A673 (cell line): ENCODE measurements around the gene SAMHD1. TPM values are rescaled to one million over a fixed set of nuclear protein-coding genes. Genes with fewer than 3 reads are reported as not detected.

Experiments
- BruUV-seq: library from RNA; stranded (reverse); fragments of 400-500 nt; replicated peaks from 2 replicates; lab custom pipeline; 2021; lab: Mats Ljungman, UMichigan
- CTCF ChIA-PET: fragments of 300-600 bp; sonication (Branson Sonifier 250); formaldehyde crosslinking; loops from one replicate; lab custom pipeline; 2022; ENCODE audit warnings: antibody characterized with exemption; lab: Charles Lee
- POLR2A ChIA-PET: fragments of 300-600 bp; sonication (Branson Sonifier 250); formaldehyde crosslinking; loops from one replicate; lab custom pipeline; 2022; ENCODE audit warnings: antibody characterized with exemption; ENCODE audit not compliant: low non-redundant PET; lab: Charles Lee
- DNase-seq: peaks from one replicate; pipeline ENCODE4 v3.0.0-alpha.2; 2015; ENCODE audit warnings: low spot score
- H3K27ac ChIP-seq: fragments of 200-600 bp; sonication (generic); 2 replicates; pipeline ENCODE4 v1.5.1; 2016; ENCODE audit warnings: mixed run types, low read depth, mild to moderate bottlenecking, mixed read lengths, antibody characterized with exemption, low read length; ENCODE audit not compliant: poor library complexity, severe bottlenecking
- H3K27me3 ChIP-seq: fragments of 200-600 bp; sonication (generic); replicated peaks from 2 replicates; pipeline ENCODE4 v1.6.1; 2017; ENCODE audit warnings: mixed run types, low read depth, mild to moderate bottlenecking, mixed read lengths, antibody characterized with exemption, low read length; ENCODE audit not compliant: insufficient read depth, poor library complexity
- H3K36me3 ChIP-seq: fragments of 200-600 bp; sonication (generic); 2 replicates; pipeline ENCODE4 v1.6.1; 2016; ENCODE audit warnings: mixed run types, mild to moderate bottlenecking, mixed read lengths, antibody characterized with exemption, low read length; ENCODE audit not compliant: insufficient read depth, poor library complexity, severe bottlenecking
- H3K4me1 ChIP-seq: fragments of 200-600 bp; sonication (generic); 2 replicates; pipeline ENCODE4 v1.6.1; 2017; ENCODE audit warnings: mixed run types, mild to moderate bottlenecking, mixed read lengths, antibody characterized with exemption, low read length; ENCODE audit not compliant: insufficient read depth, poor library complexity, severe bottlenecking
- H3K4me3 ChIP-seq: fragments of 200-600 bp; sonication (generic); 2 replicates; pipeline ENCODE4 v1.5.1; 2016; ENCODE audit warnings: low read depth, mixed run types, mild to moderate bottlenecking, mixed read lengths, low read length; ENCODE audit not compliant: poor library complexity, severe bottlenecking
- H3K9me3 ChIP-seq: fragments of 200-600 bp; sonication (generic); 2 replicates; pipeline ENCODE4 v1.6.1; 2016; ENCODE audit warnings: mixed run types, low read depth, mild to moderate bottlenecking, mixed read lengths, antibody characterized with exemption, low read length; ENCODE audit not compliant: poor library complexity, severe bottlenecking
- EZH2 ChIP-seq: fragments of 200-600 bp; sonication (generic); IDR thresholded peaks from 2 replicates; pipeline ENCODE4 v1.6.1; 2017; ENCODE audit warnings: borderline replicate concordance, low read depth, mild to moderate bottlenecking, mixed read lengths, antibody characterized with exemption, low read length; ENCODE audit not compliant: poor library complexity, severe bottlenecking
- intact Hi-C: fragments of 100-400 bp; cut with micrococcal nuclease; formaldehyde crosslinking; loops from one replicate; pipeline ENCODE4 v1.10.0; 2022; ENCODE audit not compliant: unreplicated experiment
- total RNA-seq: library from RNA; stranded (reverse); gene quantifications from 2 replicates; pipeline ENCODE4 v1.2.3, GENCODE V29; 2021
- TF ChIP-seq, protein P1 (sequence below): fragments of 300-800, 200-600 bp; sonication (generic); conservative IDR thresholded peaks from 2 replicates; pipeline ENCODE4 v1.5.1; 2017; ENCODE audit warnings: low read depth, mild to moderate bottlenecking, antibody characterized with exemption, low read length, moderate library complexity, mixed read lengths

The SAMHD1 gene
- total RNA-seq, 1 experiment from 2014 or later = 10.9 TPM

DNA sequence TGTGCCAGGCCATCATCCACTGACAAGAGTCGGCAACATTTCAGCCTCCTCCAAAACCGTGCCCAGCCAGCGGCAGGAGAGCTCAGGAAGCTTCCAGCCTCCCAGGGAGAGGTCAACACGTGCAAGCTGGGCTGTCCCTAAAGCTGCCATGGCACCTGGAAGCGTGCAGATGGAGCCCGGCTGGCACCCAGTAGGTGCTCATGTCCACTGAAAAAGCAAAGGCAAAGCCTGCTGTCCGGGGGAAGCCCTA, 90.0 kb downstream of the SAMHD1 start:
- no peaks in the 10 kb centered on the region for H3K9me3 ChIP-seq
- peaks cover 20% of the 10 kb centered on the region for H3K4me1 ChIP-seq
- ChIA-PET CTCF (interaction anchor here (1.0 kb wide), 1 partner anchor 256 kb away, joined by 3 read pairs; the partner anchor contains the start of gene RAB5IF), POLR2A (no interaction called here)
- no TSS peak for BruUV-seq
- H3K27ac ChIP-seq = peak overlapping the region; percentile 72
- no peak for TF ChIP-seq EZH2
- TF ChIP-seq, protein P1, sequence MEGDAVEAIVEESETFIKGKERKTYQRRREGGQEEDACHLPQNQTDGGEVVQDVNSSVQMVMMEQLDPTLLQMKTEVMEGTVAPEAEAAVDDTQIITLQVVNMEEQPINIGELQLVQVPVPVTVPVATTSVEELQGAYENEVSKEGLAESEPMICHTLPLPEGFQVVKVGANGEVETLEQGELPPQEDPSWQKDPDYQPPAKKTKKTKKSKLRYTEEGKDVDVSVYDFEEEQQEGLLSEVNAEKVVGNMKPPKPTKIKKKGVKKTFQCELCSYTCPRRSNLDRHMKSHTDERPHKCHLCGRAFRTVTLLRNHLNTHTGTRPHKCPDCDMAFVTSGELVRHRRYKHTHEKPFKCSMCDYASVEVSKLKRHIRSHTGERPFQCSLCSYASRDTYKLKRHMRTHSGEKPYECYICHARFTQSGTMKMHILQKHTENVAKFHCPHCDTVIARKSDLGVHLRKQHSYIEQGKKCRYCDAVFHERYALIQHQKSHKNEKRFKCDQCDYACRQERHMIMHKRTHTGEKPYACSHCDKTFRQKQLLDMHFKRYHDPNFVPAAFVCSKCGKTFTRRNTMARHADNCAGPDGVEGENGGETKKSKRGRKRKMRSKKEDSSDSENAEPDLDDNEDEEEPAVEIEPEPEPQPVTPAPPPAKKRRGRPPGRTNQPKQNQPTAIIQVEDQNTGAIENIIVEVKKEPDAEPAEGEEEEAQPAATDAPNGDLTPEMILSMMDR = no peak
- H3K4me3 ChIP-seq = peak overlapping the region; percentile 59
- H3K27me3 ChIP-seq = no peaks in the 10 kb centered on the region
- peaks cover 13% of the 10 kb centered on the region for H3K36me3 ChIP-seq
- DNase-seq = no peak
- intact Hi-C loops = no loop called here

DNA sequence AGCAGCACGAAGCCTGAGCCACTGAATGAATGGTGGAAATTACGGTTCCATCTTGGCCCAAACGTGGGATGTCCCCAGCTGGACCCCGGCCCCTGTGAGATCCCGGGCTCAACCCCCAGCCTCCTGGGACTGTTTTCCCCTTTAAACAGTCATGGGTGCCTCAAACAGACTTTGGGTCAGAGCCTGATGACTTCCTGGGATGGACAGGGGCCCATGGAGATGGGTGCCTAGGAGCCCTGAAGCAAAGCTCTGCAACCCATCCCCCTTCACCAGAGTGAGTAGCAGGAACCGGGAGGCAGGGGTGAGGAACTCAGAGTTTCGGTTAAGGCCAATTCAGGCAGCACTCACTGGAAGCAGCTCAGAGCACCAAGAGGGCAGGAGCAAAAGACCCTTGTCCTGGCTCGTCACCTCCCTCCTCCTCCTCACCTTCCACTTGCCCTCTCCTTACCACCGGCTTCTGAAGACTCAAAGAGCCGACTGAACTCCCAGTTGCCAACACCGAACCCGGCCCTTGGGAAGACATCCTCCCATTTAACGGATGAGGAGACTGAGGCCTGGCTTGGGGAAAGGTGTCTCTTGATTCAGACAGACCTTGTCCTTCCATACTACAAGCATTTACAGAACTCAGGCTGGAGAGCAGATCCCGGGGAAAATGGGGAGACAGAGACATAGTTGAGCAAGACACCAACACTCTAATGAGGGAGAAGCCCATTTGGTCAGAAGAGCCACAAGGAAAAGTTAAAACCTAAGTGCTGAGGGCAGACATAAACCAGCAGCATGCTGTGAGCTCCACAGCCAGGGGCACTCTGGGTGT, 90.5 kb downstream of the SAMHD1 start:
- Histone ChIP-seq H3K27ac (peak overlapping the region; percentile 72), H3K27me3 (no peaks in the 10 kb centered on the region), H3K4me1 (peaks cover 26% of the 10 kb centered on the region), H3K36me3 (peaks cover 13% of the 10 kb centered on the region), H3K9me3 (no peaks in the 10 kb centered on the region), H3K4me3 (peak overlapping the region; percentile 59)
- ChIA-PET POLR2A (no interaction called here), CTCF (interaction anchor here (1.0 kb wide), 1 partner anchor 255 kb away, joined by 3 read pairs; the partner anchor contains the start of gene RAB5IF)
- intact Hi-C loops = no loop called here
- no peak for DNase-seq
- BruUV-seq = no TSS peak
- TF ChIP-seq EZH2 = no peak
- TF ChIP-seq, protein P1 = no peak

DNA sequence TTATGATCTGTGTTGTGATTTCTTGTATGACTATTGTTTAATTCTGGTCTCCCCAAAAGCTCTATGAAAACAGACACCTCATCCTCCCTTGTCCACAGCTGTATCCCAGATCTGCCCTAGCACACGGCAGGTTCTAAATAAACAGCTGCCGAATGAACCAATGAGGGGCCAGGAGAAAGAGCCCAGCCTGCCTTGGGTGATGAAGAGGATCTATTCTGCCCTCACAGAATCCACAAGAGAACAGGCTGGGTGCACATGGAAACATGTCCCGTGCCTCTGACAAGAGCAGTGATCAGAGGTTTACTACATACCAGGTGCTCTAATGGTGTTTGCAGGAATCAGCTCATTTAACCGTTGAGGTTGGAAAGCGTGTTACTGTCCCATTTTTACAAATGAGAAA, 91.2 kb downstream of the SAMHD1 start:
- no peak for DNase-seq
- peaks cover 26% of the 10 kb centered on the region for H3K4me1 ChIP-seq
- no peak overlapping the region for H3K27ac ChIP-seq
- TF ChIP-seq, protein P1 = no peak
- TF ChIP-seq EZH2 = no peak
- POLR2A ChIA-PET = no interaction called here
- peaks cover 13% of the 10 kb centered on the region for H3K36me3 ChIP-seq
- intact Hi-C loops = no loop called here
- no peaks in the 10 kb centered on the region for H3K9me3 ChIP-seq
- H3K4me3 ChIP-seq = no peak overlapping the region
- TSS peak; percentile 18 for BruUV-seq
- no peaks in the 10 kb centered on the region for H3K27me3 ChIP-seq
- CTCF ChIA-PET = no interaction called here
